GM23338 (cell line): ENCODE data around the gene FAM13C. TPM values are rescaled to one million over a fixed set of nuclear protein-coding genes. Genes with fewer than 3 reads are reported as not detected.

Source experiments
- polyA plus RNA-seq: library from polyadenylated mRNA; unstranded; fragments of >200 nt; fragmentation: Nextera tagmentation; extraction: Ambion mirVana; gene quantifications from 2 replicates; pipeline ENCODE4 v1.2.1, GENCODE V29; 2016
- total RNA-seq: library from RNA; depleted of rRNA; stranded (reverse); fragments of >200 nt; shearing (Covaris generic); gene quantifications from 2 replicates; pipeline ENCODE4 v1.2.3, GENCODE V29; 2014; rRNA removed

FAM13C gene
- total and polyA plus RNA-seq, 2 experiments from 2014 or later: 0.94 to 2.1 TPM

Other genes with a start within 250 kb of the FAM13C start
- gene PHYHIPL, start 185.9 kb downstream of the FAM13C start, total RNA-seq: 0.24 and 2.1 TPM in 2 replicates
- gene PHYHIPL, start 185.9 kb downstream of the FAM13C start, polyA plus RNA-seq: 0.27 and 0.63 TPM in 2 replicates